HG03095 (cell line): ENCODE results near the gene S1PR4.
"Not testable (repeated sequence)": the region's sequence is repeated elsewhere in the genome, so short reads cannot be mapped to it uniquely, and the experiment has no call there.

ENCODE experiments used
- ATAC-seq: cut with Tn5 transposase; IDR thresholded peaks from one replicate; pipeline ENCODE4 v1.9.1; 2021; ENCODE audit warnings: moderate library complexity; ENCODE audit not compliant: unreplicated experiment

The S1PR4 gene

DNA sequence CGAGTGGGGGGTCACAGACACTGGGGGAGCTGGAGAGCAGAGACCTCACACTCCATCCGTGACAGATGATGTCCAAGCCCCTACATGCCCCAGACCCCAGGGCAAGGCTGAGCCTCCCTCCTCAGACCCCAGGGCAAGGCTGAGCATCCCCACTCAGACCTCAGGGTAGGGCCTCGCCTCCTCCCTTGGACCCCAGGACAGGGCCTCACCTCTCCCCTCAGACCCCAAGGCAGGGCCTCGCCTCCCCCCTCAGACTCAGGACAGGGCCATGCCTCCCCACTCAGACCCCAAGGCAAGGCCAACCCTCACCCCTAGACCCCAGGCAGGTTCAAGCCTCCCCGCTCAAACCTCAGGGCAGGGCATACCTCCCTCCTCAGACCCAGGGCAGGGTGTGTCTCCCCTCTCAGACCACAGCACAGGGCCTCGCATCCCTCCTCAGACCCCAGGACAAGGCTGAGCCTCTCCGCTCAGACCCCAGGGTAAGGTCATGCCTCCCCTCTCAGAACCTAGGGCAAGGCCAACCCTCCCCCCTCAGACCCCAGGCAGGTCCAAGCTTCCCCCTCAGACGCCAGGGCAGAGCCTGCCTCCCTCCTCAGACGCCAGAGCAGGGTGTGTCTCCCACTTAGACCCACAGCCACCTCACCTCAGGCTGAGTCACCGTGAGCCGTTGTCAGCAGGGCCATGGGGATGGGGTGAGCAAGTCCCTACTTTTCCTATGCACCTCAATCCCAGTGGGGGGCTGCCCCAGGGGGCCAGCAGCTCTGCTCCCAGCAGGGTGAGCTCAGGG, 1.7 kb upstream of the S1PR4 start:
- no peak for ATAC-seq

DNA sequence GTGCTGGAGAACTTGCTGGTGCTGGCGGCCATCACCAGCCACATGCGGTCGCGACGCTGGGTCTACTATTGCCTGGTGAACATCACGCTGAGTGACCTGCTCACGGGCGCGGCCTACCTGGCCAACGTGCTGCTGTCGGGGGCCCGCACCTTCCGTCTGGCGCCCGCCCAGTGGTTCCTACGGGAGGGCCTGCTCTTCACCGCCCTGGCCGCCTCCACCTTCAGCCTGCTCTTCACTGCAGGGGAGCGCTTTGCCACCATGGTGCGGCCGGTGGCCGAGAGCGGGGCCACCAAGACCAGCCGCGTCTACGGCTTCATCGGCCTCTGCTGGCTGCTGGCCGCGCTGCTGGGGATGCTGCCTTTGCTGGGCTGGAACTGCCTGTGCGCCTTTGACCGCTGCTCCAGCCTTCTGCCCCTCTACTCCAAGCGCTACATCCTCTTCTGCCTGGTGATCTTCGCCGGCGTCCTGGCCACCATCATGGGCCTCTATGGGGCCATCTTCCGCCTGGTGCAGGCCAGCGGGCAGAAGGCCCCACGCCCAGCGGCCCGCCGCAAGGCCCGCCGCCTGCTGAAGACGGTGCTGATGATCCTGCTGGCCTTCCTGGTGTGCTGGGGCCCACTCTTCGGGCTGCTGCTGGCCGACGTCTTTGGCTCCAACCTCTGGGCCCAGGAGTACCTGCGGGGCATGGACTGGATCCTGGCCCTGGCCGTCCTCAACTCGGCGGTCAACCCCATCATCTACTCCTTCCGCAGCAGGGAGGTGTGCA, 587 bp downstream of the S1PR4 start:
- peak; percentile 14 for ATAC-seq

DNA sequence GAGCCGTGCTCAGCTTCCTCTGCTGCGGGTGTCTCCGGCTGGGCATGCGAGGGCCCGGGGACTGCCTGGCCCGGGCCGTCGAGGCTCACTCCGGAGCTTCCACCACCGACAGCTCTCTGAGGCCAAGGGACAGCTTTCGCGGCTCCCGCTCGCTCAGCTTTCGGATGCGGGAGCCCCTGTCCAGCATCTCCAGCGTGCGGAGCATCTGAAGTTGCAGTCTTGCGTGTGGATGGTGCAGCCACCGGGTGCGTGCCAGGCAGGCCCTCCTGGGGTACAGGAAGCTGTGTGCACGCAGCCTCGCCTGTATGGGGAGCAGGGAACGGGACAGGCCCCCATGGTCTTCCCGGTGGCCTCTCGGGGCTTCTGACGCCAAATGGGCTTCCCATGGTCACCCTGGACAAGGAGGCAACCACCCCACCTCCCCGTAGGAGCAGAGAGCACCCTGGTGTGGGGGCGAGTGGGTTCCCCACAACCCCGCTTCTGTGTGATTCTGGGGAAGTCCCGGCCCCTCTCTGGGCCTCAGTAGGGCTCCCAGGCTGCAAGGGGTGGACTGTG, 1.2 kb downstream of the S1PR4 start:
- no peak for ATAC-seq

DNA sequence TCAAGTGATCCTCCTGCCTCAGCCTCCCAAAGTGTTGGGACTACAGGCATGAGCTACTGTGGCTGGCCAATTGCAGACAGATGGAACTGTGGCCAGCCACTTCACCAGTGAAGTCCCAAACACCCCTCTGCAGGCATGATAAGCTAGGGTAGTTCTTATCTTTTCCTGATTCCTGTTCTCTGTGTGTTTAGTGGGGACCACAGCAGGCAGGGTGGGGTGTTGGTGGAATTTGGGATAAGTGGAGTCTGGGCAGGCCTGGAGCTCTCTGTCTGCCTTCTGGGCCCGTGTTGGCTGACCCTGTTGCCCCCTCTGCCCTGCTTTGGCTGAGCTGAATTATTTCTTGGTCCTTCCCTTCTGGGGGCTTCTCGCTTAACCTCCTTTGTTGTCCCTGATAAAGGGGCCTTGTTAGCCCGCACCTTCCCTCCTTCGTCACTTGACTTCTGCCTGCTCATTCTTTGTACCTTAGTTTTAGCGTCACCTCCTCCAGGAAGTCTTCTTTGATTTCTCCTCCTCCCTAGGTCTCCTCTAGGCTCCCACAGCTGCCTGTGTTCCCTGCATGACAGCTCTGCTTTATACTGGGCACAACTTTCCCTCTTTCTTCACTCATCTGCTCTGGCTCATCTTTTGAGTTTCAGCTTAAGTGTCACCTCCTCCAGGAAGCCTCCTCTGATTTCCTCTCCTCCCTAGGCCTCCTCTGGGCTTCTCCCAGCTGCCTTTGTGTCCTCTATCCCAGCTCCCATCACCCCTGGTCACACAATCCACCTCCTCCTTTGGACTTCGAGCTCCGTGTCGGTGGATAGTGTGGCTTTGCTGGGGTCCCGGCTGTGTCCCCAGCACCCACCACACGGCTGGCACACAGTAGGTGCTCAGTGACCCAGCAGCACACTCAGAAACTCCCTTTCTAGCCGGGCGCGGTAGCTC, 5.4 kb downstream of the S1PR4 start:
- ATAC-seq, result no peak

DNA sequence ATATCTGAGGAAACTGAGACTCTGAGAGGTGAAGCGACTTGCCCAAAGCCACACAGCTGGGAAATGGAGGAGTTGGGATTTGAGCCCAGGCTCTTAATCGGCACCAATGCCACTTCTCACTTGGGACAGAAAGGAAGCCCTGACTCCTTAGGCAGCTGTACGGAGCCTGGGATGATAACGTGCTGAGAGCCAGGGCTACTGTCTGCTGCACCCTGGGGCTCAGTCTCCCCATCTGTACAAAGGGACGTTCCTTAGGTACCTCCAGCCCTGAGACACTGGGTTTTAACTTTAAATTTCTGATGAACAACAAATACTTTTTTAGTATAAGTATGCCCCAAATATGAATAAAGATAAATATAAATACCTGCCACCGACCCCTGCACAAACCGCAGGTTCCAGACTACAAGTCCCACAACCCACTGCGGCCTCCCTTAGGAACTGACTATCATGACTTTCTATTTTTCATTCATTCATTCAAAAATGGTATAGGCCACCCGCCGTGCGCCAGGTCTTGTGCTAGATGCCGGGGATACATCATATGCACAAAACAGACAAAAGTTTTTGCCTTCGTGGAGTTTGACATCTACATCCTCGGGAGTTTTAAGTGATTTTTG, 6.4 kb downstream of the S1PR4 start:
- ATAC-seq, result peak; percentile 18

DNA sequence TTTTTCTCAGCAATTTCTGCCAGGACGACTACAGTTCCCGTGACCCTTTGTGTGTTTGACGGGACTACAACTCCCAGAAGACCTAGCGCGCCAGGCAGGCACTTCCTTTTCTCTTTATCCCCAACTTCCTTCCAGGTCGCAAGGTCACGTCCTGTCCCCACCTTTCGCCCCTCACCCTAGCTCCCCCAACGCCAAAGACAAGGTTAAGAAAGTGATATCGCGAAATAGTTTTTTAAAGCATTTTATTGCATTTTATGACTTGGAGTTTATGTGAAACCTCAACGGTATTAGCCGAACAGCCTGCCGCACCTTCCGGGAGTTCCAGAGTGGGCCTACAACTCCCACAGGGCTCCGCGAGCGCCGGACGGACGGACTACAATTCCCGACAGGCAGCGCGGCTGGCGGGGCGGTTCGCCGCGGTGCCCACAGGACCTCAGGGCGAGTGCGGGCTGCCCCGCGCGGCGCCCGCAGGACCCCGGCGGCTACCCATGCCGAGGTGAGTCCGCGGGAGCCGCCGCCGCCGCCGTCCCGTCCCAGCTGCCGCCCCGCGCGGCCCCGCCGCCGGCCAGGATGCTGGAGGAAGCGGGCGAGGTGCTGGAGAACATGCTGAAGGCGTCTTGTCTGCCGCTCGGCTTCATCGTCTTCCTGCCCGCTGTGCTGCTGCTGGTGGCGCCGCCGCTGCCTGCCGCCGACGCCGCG, 7.0 kb downstream of the S1PR4 start, which contains the start of gene NCLN:
Gene NCLN (plus strand): TSS at position 470 of the 699 bp plus-strand sequence. CDS start 101 bp downstream, at position 571.
- ATAC-seq, result peak; percentile 54

DNA sequence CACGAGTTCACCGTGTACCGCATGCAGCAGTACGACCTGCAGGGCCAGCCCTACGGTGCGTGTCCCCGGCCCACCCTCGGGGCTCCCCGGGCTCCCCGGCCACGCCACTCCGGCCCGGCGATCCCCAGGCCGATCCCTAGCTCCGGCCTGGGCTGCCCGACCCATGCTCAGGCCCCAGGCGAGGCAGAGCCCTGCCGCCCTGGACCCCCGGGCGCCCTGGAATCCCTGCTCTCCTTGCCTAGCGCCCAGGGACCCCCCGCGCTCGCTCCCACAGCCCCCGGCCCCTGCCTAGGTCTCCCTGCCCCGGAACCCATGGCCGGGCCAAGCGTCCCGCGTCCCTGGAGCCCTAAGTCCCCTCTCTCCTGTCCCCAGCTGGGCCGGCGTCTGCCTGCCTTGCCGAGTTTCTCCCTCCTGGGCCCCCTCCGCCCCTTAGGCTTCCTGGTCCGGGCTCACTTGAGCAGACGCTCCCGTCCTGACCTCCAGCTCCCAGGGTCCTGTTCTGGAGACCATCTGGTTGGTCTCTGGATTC, 7.7 kb downstream of the S1PR4 start:
- peak; percentile 8 for ATAC-seq

DNA sequence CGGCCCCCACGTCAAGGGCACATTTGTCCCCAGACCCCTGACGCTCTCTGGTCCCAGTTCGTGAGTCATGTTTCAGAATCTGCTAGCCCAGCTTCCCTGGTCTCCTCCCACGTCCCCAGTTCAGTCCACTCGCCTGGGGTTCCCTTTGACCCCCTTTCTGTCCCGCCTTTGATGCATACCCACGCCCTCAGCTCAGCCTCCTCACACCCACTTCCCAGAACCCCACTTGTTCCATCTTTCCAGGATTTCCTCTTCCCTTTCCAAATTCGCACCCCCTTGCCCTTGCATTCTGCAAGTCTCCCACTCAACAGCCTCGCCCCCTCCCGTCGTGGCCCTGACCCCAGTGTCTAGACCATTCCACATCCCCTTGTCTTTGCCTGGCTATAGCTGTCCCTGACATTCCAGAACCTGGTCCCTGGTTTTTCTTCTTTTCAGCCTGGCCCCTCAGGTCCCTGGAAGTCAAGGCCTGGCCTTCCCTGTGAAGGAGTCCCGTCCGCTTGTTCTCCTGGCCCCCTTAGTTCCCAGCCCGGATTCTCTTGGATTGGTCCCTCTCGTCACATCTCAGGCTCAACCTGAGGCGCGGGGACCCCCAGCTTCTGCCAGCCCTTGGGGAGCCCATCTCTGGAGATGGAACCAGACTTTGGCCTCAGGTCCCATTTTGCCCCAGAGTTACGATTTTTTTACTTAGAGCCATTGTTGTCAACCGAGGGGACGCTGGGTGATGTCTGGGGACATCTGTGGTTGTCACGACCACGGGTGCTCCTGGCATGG, 8.5 kb downstream of the S1PR4 start:
- ATAC-seq, result no peak

DNA sequence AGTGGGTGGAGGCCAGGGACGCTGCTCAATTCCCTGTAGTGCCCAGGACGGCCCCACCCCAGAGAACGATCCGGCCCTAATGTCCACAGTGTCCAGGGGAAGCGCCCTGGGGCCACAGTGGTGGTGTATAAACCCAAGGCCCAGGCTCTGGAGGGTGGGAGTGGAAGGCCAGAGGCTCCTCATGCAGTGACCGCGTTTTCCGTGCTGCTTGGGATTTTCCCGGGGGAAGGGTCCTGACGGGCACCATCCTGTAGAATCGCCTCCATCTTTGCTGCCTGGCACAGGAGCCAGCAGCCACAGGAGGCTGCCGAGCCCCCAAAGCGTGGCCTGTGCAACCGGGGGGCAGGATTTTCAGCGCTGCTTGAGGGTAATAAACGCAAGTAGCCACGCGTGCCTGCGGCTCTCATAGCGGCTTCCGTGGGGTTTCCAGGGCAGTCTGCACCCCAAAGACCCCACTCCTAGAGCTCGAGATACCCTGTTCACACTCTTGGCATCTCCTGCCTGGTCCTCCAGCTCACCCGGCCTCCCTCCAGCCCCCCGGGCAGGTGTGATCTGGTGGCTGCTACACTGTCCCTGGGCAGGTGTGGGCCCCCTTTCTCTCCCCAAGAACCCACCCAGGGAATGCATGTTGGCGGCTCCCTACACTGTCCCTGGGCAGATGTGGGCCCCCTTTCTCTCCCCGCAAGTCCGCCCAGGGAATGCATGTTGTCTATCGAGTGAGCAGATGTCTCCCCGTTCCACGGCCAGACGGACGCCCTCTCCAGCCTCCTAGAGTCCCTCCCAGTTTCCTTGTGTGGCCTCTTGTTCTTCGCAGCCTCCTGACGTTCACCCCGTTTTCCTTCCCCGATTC, 9.3 kb downstream of the S1PR4 start:
- no peak for ATAC-seq

DNA sequence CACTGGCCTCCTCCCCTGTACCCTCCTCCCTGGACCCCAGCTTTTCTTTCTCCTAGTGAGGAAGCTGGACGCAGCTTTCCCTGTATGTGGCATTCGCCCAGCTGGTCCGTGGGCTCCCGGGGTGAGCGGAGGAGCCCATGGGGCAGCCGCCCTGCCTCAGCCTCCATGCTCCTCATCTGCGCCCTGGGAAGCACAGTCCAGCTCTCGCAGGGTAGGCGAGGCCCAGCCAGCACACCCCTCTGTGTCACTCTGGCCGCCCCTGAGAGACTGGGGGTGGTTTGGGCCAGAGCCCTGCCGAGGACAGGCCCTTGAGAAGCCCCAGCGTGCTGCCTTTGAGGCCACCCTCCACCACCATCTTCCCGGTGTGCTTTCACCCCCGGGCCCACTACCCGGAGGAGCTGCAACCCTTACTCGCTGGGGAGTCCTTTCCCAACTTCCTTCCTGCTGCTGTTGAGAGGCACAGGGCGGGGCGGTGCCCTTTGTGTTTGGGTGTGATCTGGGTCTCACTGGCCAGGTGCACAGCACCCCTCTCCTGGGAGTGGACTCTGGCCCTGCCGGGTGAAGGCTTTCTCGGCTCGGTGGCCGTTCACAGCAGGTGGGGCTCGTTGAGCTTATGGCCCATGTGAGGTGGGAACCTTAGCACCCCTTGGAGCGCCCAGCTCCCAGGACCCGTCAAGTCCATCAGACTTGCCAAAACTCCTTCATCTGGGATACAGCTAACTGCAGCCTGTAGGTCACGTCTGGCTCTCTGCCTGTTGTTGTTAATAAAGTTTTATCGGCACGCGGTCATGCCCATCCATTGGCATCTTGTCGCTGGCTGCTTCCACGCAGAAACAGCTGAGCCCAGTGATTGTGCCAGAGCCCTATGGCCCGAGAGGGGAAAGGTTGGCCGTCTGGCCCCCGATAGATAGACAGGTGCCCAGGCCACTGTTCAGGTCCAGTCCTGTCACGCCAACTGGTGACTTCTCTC, 10.3 kb downstream of the S1PR4 start:
- no peak for ATAC-seq

DNA sequence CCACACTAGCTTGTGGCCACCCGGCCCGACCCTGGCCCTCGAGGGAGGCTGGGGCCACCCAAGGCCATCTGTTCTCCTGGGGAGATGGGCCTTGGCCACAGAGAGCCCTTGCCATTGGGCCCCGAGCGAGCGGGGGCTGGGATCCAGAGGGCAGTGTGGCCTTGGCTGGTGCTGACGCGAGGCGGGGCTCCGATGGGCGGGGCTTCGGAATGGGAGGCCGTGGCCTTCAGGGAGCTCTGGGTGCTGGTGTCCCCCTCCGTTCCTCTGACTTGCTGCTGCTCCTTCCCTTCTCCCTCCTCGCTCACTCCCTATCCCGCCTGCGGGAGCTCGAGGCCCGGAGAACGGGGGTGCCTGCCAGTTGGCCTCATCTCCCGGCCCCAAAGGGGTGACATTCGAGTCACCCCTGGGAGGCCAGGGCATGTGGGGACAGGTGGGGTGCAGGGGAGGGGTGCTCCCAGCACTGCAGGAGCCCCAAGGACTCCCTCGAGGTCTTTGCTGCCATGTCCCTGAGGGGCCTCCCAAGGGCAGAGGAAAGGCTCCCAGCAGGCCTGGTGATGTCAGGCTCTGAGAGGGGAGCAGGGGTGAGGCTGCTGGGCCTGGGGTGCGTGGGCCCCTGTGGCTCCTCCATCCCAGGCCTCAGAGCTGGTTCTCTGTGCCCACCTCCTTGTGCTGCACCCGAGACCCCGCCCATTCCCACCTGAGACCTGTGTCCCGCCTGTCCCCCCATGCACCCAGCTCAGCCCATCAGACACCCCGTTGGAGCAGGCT, 11.3 kb downstream of the S1PR4 start:
- ATAC-seq, result no peak

DNA sequence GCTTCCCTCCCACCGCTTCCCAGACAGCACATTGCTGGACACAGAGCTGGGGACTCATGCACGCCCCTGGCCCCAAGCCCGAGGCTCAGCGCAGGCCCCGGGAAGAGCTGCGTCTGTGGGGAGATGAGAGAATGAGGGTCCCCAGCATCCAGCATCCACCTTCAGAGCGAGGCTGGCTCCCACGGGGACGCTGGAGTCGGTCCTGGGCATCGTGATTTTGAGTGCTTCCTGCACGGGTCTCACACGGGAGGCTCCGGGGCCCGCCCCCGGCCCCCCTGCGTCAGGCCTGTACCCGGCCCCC, 11.9 kb downstream of the S1PR4 start:
- ATAC-seq, result no peak

DNA sequence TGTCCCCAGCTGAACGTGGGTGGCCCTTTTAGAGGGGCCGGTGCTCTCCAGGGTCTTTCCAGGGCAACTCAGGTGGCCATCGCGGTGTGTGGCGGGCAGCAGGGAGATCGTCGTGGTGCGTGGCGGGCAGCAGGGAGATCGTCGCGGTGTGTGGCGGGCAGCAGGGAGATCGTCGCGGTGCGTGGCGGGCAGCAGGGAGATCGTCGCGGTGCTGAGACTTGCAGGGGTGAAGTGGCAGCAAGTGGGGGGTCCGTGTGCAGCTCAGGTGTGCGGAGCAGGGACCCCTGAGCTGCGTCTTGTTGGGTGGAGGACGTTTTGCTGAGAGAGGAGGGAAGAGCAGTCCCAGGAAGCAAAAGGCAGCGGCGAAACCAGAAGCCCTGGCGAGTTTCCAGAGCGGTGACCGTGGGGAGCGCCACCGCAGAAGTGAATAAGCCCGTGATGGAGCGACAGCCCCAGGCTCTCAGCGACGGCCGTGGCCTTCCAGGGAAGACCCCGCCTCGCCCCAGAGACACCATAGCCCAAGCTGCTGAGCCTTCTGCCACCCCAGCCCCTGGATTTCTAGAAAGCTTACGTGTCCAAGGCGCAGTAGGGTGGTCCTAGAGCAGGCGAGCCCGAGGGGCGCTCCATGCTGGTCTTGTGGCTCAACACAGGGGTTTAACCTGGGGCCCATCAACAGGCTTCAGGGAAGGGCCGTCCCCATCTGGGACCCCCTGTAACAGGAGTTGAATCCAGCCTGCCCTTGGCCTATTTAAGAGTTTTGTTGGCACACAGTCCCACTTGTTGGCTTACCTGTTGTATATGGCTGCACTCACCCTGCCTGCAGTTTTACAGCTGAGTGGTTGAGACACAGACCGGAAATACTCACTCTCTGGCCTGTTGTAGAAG, 12.6 kb downstream of the S1PR4 start:
- ATAC-seq, result no peak

DNA sequence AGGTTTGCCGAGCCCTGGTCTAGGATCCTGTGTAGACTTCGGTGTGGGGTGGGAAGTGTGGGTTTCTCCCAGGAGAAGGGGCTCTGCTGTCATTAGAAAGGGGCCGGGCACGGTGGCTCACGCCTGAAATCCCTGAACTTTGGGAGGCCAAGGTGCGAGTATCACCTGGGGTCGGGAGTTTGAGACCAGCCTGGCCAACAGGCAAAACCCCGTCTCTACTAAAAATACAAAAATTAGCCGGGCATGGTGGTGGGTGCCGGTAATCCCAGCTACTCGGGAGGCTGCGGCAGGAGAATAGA, 13.2 kb downstream of the S1PR4 start:
- ATAC-seq, result not testable (repeated sequence)

DNA sequence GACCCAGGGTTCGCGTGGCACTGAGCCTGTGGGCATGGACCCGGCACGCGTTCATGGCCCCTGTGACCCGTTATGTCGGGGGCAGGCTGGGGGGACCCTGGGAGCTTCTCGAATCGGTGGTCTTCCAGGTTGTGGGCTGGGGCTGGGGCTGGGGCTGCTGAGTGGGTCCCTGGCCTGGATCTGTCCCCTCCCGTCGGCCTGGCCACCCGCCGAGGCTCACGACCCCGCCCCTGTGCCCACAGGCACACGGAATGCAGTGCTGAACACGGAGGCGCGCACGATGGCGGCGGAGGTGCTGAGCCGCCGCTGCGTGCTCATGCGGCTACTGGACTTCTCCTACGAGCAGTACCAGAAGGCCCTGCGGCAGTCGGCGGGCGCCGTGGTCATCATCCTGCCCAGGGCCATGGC, 13.7 kb downstream of the S1PR4 start:
- no peak for ATAC-seq
